GM19395 (cell line): ENCODE results near the gene CIROP.
"Not testable (repeated sequence)": the region's sequence is repeated elsewhere in the genome, so short reads cannot be mapped to it uniquely, and the experiment has no call there.

Experiments used
- ATAC-seq: cut with Tn5 transposase; IDR thresholded peaks from one replicate; pipeline ENCODE4 v1.9.1; 2021; ENCODE audit warnings: mild to moderate bottlenecking, moderate library complexity; ENCODE audit not compliant: unreplicated experiment

Gene CIROP

DNA sequence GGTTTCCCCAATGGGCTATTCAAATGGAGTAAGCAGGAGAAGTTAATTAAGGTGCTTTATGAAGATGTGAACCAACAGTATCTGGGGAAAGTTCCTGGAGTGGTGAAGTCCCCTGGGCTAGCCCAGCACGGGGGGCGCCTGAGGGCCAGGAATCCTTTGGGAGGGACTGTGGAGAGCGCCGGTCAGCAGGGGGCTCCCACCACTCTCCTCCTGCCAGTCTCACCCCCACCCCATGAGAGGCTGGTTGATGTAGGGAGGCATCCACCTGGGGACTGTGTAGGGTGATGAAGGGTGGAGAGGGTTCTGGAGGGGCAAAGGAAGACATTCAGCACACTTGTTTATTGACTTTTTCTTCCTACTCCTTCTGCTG lies 9.9 kb upstream of the CIROP start:
- no peak for ATAC-seq

DNA sequence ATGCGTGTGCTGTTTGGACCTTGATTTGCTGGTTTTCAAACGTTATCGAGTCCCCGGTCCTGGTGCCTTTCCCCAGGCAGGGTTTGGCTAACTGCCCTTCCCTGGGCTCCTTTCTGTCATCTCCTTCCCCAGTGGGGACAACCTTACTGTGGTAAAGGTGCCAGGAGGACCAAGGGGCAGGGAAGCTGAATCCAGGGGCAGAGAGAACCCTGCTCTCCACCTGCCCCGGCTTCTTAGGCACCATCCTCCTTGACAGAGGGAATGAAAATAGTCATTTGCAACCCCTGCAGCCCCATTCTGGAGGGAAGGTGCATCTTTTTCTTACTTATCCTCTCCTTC lies 9.3 kb upstream of the CIROP start:
- ATAC-seq = no peak

GRCh38 chr14:23113431-23114119 lies 8.8 kb upstream of the CIROP start:
- ATAC-seq = no peak

- ATAC-seq = no peak
Measured at GRCh38 chr14:23112359-23113178, 7.8 kb upstream of the CIROP start.

- ATAC-seq = no peak
Measured at GRCh38 chr14:23110579-23111365, 6.0 kb upstream of the CIROP start.

GRCh38 chr14:23109769-23110168 lies 5.0 kb upstream of the CIROP start:
- ATAC-seq = no peak

DNA sequence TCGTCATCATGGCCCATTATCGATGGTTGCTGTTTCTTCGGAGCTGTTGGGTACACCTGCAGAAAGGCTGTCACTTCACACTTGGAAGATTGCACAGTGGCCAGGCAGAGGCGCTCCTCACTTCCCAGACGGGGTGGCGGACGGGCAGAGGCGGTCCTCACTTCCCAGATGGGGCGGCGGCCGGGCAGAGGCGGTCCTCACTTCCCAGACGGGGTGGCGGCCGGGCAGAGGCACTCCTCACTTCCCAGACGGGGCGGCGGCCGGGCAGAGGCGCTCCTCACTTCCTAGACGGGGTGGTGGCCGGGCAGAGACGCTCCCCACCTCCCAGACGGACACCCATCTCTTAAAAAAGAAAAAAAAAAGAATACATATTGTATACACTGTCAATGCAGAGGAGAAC lies 3.4 kb upstream of the CIROP start:
- ATAC-seq = not testable (repeated sequence)

DNA sequence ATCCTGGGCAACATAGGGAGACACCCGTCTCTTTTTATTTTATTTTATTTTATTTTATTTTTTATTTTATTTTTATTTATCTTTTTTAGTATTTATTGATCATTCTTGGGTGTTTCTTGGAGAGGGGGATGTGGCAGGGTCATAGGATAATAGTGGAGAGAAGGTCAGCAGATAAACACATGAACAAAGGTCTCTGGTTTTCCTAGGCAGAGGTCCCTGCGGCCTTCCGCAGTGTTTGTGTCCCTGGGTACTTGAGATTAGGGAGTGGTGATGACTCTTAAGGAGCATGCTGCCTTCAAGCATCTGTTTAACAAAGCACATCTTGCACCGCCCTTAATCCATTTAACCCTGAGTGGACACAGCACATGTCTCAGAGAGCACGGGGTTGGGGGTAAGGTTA lies 2.8 kb upstream of the CIROP start:
- not testable (repeated sequence) for ATAC-seq

DNA sequence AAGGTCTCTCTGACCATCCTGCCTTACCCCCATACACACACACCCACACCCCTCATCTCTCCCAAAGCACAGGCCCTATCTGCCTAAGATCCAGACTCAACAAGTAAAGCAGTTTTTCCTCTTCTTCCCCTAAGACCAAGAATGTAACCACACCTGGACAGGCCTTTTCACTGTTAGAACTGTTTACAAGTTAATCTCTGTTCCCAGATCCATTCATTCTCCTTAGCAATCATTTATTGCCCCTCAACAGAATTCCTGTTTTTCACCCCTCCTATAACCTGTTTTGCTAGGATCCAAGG lies 1.9 kb upstream of the CIROP start:
- ATAC-seq = no peak

- ATAC-seq = no peak
Measured at GRCh38 chr14:23105348-23105824, 597 bp upstream of the CIROP start.

DNA sequence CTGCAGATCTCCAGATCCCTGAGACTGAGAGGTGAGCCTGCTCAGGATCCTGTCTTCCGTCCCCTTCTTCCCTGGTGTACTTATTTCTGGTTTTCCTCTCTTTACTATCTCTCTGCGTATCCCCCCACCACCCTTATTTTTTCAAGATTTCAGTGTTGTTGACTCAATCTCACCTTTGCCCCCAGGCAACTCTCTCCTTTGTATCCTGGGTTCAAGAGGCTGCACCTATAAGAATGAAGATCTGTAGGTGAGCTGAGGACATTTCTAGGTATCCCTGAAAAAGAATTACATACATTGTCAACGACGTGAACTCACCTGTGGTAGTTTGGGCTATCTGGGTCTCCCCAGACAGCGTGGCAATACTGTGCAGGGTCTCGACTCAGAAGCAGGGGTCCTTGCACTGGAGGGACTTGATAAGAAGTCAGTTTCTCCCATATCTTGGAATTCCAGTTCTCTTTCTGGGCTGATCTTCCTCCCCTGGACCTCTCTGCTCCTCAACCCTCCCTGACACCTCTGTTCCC lies 659 bp downstream of the CIROP start:
- ATAC-seq = no peak

GRCh38 chr14:23103581-23103980 lies 1.2 kb downstream of the CIROP start:
- ATAC-seq = no peak

DNA sequence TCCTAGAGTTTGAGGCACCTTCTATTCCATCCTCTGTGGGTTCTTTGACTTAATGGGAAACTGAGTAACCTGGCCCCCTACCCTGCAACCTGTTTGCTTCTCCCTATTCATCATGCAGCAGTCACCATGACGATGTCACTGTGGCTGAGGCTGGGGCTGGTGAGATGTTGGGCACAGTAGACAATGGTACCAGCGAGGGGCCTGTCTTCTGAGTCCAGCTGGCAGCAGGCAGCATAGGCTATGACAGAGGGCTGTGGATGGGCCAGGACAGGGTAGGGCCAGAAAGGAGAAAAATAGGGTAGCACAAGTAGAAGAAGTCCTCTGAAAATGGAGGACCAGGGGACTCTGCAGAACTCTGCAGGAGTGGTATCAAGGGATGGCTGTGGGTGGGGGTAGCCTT lies 2.0 kb downstream of the CIROP start:
- no peak for ATAC-seq

DNA sequence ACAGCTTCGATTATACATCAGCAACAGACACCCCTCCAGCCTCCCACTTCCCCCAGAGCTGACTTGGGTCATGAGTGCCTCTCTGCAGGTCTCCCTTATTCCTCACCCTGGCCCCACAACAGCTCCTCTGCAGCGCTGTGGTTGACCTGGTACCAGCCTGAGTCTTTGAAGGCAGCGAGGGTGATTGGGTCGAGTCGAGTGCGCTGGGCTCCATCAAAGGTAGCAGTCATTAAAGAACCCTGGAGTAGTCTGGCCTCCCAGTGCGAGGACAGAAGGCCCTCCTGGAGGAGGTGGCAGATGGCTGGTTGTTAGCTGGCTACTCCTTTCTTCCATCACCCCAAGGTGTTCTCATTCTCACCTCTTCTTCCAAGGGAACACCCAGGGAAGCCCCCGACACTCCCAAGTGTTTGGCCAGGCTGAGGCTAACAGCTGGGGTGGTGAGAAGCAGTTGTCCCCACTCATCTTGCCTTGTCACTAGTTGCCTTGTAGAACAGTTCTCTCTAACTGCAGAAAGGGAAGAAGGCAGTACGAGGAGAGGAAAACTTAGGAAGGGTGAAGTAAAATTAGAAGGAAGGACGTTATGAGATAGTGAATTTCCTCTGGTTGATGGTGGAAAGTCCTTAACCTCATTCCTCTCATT lies 2.7 kb downstream of the CIROP start:
- no peak for ATAC-seq

DNA sequence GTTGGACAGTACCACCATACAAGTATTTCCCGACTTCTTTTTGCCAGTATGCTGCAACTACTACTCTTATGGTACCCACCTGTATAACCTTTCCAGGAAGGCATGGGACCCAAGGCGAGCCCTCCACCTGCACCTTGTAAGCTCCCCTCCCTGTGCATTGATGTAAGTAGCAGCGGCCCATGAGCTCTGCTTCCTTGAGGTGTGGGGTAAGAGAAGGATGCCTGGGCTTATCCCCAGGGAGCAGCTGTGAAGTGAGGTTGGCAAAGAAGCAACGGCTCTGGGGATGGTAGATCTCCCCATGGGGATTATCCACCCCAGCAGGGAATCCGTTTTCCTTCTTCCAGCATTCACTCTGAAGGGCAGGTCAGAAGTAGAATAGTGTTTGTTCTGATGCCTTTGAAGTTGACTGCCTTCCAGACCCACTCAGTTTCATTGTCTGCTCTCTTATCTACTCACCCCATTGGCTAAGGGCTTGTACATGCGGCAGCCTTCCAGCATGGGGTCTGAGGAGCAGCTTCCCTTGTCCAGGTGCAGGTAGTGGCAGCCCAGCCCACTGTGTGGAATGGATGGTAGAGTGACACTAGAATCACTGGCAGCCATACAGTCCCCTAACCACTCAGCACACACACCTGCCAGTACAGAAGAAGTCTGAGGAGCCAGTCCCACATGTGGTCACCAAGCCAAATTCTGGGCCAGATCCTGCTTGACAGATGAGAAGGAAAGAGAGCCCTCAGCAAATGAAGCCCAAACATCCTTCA lies 3.4 kb downstream of the CIROP start:
- ATAC-seq = no peak

DNA sequence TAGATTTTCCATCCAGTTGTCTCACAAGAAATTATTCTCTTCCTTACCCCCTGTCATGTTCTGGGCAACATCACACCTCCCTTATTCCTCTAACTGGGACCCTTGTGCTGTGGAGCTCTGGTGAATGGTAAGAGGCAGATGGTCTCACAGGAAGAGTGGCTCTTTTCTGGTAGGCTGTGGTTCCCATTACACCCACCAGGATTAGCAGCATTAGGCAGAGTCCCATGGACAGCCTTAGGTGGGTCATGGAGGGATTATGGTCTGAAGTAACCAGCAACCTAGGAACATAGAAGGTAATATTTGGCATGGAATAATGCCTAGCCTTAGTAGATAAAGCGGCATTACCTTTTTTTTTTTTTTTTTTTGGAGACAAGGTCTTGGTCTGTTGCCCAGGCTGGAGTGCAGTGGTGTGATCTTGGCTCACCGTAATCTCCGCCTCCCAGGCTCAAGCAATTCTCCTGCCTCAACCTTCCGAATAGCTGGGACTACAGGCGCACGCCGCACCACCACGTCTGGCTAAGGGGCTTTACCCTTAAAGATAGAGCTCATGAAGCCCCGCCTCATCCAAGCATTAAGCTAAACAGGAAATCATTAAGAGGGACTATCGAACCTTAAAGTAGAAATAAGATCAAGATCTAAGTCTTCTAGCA lies 5.5 kb downstream of the CIROP start:
- ATAC-seq = no peak

DNA sequence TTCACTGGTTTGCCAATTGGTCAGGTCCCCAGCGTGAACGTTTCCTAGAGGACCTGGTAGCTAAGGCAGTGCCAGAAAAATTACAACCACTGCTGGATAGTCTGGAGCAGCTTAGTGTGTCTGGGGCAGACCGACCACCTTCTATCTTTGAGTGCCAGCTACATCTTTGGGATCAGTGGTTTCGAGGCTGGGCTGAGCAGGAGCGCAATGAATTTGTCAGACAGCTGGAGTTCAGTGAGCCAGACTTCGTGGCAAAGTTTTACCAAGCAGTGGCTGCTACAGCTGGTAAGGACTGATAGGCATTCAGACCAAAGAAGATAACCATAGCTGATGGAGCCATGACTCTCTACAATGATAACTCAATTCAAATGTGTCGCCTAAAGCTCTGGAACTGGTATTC lies 7.0 kb downstream of the CIROP start:
- ATAC-seq = no peak

DNA sequence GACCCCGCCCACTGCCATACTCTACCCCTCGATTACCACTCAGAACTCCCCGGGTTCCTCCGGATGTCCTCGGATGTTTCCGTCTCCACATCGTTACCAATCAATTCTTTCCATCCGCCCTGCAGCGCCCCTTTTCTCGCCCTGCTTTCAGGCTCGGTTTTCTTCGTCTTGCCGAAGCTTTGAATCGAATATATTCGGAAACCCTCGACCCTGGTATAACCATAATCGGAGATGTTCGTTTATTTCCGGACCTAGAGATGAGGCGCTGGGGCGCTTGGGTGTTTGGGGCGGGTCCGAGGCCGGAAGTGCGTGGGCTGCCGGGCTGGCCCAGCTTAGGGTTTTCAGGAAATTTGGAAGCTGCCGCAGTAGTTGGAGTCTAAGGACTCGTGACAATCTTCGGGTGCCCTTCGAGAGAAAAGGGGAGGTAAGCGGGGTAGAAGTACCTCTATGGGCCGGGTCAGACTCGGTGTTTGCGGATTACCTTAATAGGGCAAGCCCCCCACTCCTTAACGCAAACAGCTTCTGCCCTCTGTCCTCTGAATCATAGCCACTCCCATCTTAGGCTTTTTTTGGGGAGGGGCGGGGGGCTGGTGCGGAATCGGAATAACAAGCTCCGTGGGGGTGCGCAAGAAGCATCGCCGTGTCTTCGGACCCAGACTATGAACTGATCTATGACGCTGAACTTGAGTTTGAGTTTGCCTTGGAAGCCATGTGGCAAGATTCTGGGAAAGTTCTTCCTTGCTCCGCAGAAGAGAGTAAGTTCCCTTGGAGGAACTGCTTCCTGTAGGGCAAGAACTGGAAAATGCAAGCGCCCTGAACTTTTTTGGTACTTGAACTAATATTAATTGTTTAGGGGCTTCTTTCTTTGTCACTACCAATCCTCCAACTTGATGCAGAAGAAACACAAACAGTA lies 9.3 kb downstream of the CIROP start, which contains the start of gene C14orf119:
Gene C14orf119, plus strand, starts transcription at position 310 of the 913 bp plus-strand sequence. CDS start 2,154 bp downstream, outside the sequence.
- ATAC-seq = peak; percentile 95
